ENCODE measurements around the gene PSEN2.
"Not testable (repeated sequence)": the region's sequence is repeated elsewhere in the genome, so short reads cannot be mapped to it uniquely, and the experiment has no call there.

PSEN2 gene

GRCh38 chr1:226870401-226871279, at the start of gene PSEN2:
TSS of gene PSEN2 (plus strand) at chr1:226870616. CDS start at chr1:226881908, 11,292 bp downstream.
- DNase-seq (ENCODE audit: low spot score) = peak; percentile 63

- no peak for DNase-seq (ENCODE audit: low spot score)
Measured at GRCh38 chr1:226820941-226821718, 49.3 kb upstream of the PSEN2 start.

- DNase-seq (ENCODE audit: low spot score) = no peak
Measured at GRCh38 chr1:226821719-226822085, 48.7 kb upstream of the PSEN2 start.

- no peak for DNase-seq (ENCODE audit: low spot score)
Measured at GRCh38 chr1:226823643-226824042, 46.8 kb upstream of the PSEN2 start.

GRCh38 chr1:226825037-226825745, 45.2 kb upstream of the PSEN2 start:
- no peak for DNase-seq (ENCODE audit: low spot score)

DNA sequence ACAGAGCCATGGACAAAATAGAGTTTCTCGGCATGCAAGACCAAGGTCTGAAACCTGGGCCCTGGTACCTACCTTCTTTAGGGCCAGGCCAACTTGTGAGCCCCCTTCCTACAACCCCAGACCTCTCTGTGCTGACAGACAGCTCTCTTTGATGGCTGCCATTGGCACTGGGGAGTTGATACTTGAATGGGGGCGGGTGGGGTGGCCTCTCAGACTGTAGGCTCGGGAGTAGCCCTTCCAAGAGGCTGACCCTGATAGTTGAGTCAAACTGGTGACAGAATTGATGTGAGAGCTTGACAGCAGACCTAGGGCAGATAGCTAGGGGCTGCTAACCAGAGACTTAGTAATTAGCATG, 44.7 kb upstream of the PSEN2 start:
- DNase-seq (ENCODE audit: low spot score) = no peak

DNA sequence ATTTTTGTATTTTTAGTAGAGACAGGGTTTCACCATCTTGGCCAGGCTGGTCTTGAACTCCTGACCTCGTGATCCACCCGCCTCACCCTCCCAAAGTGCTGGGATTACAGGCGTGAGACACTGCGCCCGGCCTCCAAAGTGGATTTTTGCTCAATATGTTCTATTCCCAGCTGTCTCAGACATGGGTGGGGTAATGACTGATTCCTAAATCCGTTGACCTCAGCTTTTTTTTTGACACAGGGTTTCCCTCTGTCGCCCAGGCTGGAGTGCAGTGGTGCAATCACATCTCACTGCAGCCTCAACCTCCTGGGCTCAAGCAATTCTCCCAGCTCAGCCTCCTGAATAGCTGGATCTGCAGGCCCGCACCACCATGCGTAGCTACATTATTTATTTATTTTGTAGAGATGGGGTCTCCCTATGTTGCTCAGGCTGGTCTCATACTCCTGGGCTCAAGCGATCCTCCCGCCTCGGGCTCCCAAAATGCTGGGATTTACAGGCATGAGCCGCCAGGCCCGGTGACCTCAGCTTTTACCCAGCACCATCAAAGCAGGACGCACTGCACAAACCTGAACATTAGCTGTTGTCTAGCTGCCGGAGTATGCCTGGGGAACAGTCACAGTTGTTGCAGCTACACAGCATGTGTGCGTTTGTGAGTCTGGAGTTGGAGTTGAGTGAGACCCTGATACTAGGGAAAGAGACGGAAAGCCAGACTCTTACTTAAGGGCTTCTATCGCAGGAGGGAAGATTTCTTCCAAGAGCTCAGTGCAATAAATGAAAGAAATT, 43.7 kb upstream of the PSEN2 start:
- DNase-seq (ENCODE audit: low spot score) = no peak

DNA sequence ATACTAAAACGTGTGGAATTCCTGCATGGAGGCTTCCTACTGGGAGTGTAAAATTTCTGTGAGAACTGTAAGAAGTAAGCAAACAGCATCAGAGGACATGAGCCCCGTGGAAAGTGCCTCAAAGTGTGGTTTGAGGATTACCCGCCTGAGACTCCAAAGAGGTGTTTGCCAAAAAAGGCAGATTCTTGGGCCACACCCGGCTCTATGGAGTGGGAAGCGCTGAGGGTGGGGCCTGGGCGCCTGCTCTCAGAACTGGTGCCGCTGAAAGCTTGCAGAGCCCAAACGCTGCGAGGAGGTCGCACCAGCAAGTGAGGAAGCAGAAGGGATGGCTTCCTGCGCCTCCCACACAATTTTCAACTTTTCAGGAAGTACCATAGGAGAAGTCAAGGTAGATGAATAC, 43.0 kb upstream of the PSEN2 start:
- DNase-seq (ENCODE audit: low spot score) = no peak

DNA sequence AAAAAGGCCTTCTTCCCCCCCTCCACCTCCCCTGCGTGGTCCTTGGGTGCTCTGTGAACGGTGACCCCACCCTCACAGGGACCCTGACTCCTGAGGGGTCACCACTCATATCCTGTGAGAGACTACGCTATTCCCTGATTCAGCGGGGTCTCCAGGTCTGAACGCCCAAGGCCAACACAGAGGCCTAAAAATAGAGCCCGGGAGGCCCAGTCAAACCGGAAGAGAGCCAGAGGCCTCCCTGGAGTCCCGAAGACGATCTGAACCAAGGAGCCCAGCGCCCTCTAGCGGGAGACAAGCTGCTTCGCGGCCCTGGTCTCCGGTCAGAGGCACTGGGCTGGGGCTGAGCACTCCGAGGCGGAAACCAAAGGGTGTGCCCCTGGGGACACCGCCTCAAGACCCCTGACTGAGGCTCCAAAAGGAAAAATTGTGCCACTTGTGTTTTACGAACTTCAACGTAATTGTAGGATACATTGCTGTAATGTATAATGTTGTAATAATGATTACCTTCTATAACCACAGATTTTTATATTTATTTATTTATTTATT, 42.4 kb upstream of the PSEN2 start:
- peak; percentile 93 for DNase-seq (ENCODE audit: low spot score)

DNA sequence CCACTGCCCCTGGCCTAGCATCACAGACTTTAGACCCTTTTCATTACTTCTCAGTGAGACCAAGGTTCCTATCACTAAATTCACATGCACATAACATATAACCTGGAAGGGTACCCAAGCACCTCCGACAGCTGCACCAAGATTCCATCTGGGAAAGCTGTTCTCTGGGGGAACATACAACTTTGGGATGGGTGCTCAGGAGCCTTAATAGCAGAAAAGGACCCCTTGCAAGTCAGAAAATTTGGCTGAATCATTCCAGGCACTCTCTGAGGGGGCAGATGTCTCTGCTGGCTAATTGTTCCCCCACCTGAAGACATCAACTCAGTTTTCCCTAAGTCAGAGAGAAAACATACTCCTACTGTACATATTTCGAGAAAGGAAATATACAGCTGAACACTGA, 41.3 kb upstream of the PSEN2 start:
- no peak for DNase-seq (ENCODE audit: low spot score)

DNA sequence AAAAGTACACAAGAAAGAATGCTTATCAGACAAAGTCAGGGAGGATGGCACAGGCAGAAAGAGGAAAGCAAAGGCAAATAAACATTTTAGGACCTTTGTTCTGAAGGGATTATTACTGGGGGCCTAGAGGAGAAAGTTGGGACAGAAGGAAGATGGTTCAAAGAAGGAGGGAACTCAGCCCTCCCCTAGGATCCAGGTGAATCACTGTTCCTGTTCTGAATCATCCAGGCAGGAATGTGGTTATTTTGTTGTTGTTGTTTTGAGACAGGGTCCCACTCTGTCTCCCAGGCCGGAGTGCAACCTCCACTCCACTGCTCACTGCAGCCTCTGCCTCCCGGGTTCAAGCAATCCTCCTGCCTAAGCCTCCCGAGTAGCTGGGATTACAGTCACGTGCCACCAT, 38.5 kb upstream of the PSEN2 start:
- no peak for DNase-seq (ENCODE audit: low spot score)

DNA sequence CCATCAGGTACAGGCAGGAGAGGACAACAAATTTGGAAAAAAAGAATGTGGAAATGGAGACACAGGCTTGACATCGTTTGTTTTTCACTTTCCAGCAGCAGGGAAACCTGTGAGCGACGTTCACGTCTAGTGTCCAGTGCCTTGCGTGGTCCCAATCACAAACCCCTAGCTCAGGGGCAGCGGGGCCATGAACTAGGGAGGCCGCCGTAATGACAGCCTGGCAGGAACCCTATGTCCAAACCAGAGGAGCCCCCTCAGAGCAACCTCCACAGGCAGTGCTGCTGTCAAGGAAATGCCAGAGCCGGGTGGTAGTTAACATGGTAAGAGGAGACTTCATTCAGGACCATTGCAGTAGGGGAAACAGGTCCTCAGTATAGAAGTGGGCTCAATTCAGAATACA, 37.8 kb upstream of the PSEN2 start:
- no peak for DNase-seq (ENCODE audit: low spot score)

DNA sequence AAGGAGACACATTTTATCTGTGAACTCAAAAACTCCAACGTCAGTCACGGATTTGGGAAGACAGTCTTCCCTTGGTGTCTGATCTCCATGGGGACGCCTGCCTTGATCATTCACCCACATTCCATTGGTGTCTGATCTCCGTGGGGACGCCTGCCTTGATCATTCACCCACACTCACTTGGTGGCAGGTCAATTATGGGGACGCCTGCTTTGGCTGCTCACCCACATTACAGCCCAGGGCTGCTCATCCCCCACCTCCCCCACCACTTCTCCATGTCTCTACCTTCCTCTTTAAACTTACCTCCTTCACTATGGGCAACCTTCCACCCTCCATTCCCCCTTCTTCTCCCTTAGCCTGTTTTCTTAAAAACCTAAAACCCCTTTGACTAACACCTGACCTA, 36.2 kb upstream of the PSEN2 start:
- not testable (repeated sequence) for DNase-seq (ENCODE audit: low spot score)

GRCh38 chr1:226835396-226835795, 35.0 kb upstream of the PSEN2 start:
- not testable (repeated sequence) for DNase-seq (ENCODE audit: low spot score)

DNA sequence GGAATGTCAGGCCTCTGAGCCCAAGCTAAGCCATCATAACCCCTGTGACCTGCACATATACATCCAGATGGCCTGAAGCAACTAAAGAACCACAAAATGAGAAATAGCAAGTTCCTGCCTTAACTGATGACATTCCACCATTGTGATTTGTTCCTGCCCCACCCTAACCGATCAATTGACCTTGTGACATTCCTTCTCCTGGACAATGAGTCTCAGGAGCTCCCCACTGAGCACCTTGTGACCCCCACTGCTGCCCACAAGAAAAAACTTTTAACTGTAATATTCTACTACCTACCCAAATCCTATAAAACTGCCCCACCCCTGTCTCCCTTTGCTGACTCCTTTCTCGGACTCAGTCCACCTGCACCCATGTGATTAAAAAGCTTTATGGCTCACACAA, 32.5 kb upstream of the PSEN2 start:
- DNase-seq (ENCODE audit: low spot score) = not testable (repeated sequence)

DNA sequence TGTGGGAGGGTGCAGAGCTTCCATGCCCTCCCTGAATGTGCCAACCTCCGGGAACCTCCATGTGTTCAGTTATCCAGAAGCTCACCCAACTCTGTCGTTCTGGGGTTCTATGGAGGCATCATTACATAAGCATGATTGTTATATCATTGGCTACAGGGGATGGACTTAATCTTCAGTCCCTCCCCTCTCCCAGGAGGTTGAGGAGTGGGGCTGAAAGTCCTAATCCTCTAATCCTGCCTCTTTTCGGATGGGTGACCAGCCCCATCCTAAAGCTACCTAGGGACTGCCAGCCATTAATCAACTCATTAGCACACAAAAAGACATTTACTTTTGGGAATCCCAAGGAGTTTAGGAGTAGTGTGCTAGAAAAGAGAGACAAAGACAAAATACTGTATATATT, 32.0 kb upstream of the PSEN2 start:
- no peak for DNase-seq (ENCODE audit: low spot score)

GRCh38 chr1:226845624-226846023, 24.8 kb upstream of the PSEN2 start:
- DNase-seq (ENCODE audit: low spot score) = no peak

- DNase-seq (ENCODE audit: low spot score) = no peak
Measured at GRCh38 chr1:226846786-226847185, 23.6 kb upstream of the PSEN2 start.

DNA sequence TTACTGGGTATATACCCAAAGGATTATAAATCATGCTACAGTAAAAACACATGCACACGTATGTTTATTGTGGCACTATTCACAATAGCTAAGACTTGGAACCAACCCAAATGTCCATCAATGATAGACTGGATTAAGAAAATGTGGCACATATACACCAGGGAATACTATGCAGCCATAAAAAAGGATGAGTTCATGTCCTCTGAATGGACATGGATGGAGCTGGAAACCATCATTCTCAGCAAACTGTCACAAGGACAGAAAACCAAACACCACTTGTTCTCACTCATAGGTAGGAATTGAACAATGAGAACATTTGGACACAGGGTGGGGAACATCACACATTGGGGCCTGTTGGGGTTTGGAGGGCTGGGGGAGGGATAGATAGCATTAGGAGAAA, 15.9 kb upstream of the PSEN2 start:
- DNase-seq (ENCODE audit: low spot score) = not testable (repeated sequence)

DNA sequence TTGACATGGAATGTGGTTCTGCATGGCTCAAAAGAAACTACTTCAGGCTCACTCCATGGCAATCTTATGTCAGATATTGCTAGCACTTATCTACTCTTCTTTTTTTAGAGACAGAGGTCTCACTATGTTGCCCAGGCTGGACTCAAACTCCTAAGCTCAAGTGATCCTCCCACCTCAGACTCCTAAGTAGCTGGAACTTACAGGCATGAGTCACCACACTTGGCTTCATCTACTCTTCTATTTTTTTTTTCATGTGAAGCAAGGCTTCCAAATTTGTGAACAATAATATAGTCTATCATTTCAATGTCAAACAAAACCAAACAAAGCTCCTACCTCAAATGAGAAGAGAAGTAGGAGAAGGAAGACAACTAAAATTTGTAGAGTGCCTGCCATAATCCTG, 7.5 kb upstream of the PSEN2 start:
- no peak for DNase-seq (ENCODE audit: low spot score)

- DNase-seq (ENCODE audit: low spot score) = peak; percentile 86
Measured at GRCh38 chr1:226863446-226863845, 7.0 kb upstream of the PSEN2 start.

GRCh38 chr1:226864311-226864710, 6.1 kb upstream of the PSEN2 start:
- DNase-seq (ENCODE audit: low spot score) = no peak
